H9 (cell line): ENCODE data around the gene MYOM3. TPM values are rescaled to one million over a fixed set of nuclear protein-coding genes. Genes with fewer than 3 reads are reported as not detected.

Experiments
- DNase-seq: peaks from one replicate; pipeline ENCODE4 v3.0.0-alpha.2; 2017
- H2AFZ ChIP-seq: one replicate; pipeline ENCODE4 v1.6.1; 2013; ENCODE audit warnings: mild to moderate bottlenecking, low read length, control low read depth, moderate library complexity
- H2AK5ac ChIP-seq: 2 replicates; pipeline ENCODE4 v1.6.1; 2013; ENCODE audit warnings: low read length, control low read depth, mixed read lengths; ENCODE audit not compliant: insufficient read length
- H2BK120ac ChIP-seq: one replicate; pipeline ENCODE4 v1.6.1; 2013; ENCODE audit warnings: low read depth, mild to moderate bottlenecking, low read length, control low read depth, inconsistent platforms; ENCODE audit not compliant: poor library complexity, severe bottlenecking
- H2BK12ac ChIP-seq: 2 replicates; pipeline ENCODE4 v1.6.1; 2013; ENCODE audit warnings: low read length, control low read depth, mixed read lengths, low read depth; ENCODE audit not compliant: insufficient read length
- H2BK15ac ChIP-seq: 2 replicates; pipeline ENCODE4 v1.6.1; 2013; ENCODE audit warnings: low read depth, low read length, control low read depth
- H2BK20ac ChIP-seq: one replicate; pipeline ENCODE4 v1.6.1; 2013; ENCODE audit warnings: low read depth, mild to moderate bottlenecking, low read length, control low read depth, inconsistent platforms; ENCODE audit not compliant: poor library complexity, severe bottlenecking
- H2BK5ac ChIP-seq: 2 replicates; pipeline ENCODE4 v1.6.1; 2013; ENCODE audit warnings: low read length, control low read depth, mixed read lengths; ENCODE audit not compliant: insufficient read length
- H3K14ac ChIP-seq: 2 replicates; pipeline ENCODE4 v1.6.1; 2013; ENCODE audit warnings: low read length, control low read depth; ENCODE audit not compliant: insufficient read depth
- H3K18ac ChIP-seq: 2 replicates; pipeline ENCODE4 v1.6.1; 2013; ENCODE audit warnings: low read depth, mild to moderate bottlenecking, mixed read lengths, low read length, control low read depth; ENCODE audit not compliant: insufficient read length
- H3K23ac ChIP-seq: 2 replicates; pipeline ENCODE4 v1.6.1; 2013; ENCODE audit warnings: low read length, control low read depth, mixed read lengths, low read depth; ENCODE audit not compliant: insufficient read length
- H3K23me2 ChIP-seq: 2 replicates; pipeline ENCODE4 v1.6.1; 2013; ENCODE audit warnings: low read depth, mild to moderate bottlenecking, mixed read lengths, low read length, control low read depth; ENCODE audit not compliant: insufficient read length, poor library complexity, severe bottlenecking
- H3K27ac ChIP-seq: 2 replicates; pipeline ENCODE4 v1.5.1; 2013; ENCODE audit warnings: low read length, control low read depth, mixed read lengths, low read depth; ENCODE audit not compliant: insufficient read length
- H3K27me3 ChIP-seq: 2 replicates; pipeline ENCODE4 v1.6.1; 2013; ENCODE audit warnings: low read length, control low read depth, inconsistent platforms; ENCODE audit not compliant: insufficient read depth
- H3K4ac ChIP-seq: 2 replicates; pipeline ENCODE4 v1.6.1; 2013; ENCODE audit warnings: low read depth, mild to moderate bottlenecking, control low read depth, inconsistent platforms, low read length, moderate library complexity
- H3K4me1 ChIP-seq: 2 replicates; pipeline ENCODE4 v1.6.1; 2013; ENCODE audit warnings: low read length, control low read depth, inconsistent platforms; ENCODE audit not compliant: insufficient read depth
- H3K4me2 ChIP-seq: 2 replicates; pipeline ENCODE4 v1.6.1; 2013; ENCODE audit warnings: low read length, control low read depth, mixed read lengths; ENCODE audit not compliant: insufficient read length, insufficient read depth
- H3K56ac ChIP-seq: 2 replicates; pipeline ENCODE4 v1.6.1; 2013; ENCODE audit warnings: low read depth, mild to moderate bottlenecking, mixed read lengths, low read length, control low read depth; ENCODE audit not compliant: insufficient read length
- H3K79me1 ChIP-seq: 2 replicates; pipeline ENCODE4 v1.6.1; 2013; ENCODE audit warnings: low read depth, mild to moderate bottlenecking, moderate library complexity, low read length, control low read depth, inconsistent platforms; ENCODE audit not compliant: insufficient read depth, poor library complexity, severe bottlenecking
- H3K79me2 ChIP-seq: 2 replicates; pipeline ENCODE4 v1.6.1; 2013; ENCODE audit warnings: low read length, control low read depth, inconsistent platforms; ENCODE audit not compliant: insufficient read depth
- H3K9ac ChIP-seq: 2 replicates; pipeline ENCODE4 v1.6.1; 2013; ENCODE audit warnings: low read length, control low read depth, mixed read lengths; ENCODE audit not compliant: insufficient read length; ENCODE audit errors: extremely low read depth
- H3K9me3 ChIP-seq: one replicate; pipeline ENCODE4 v1.6.1; 2013; ENCODE audit warnings: low read depth, low read length, inconsistent platforms; ENCODE audit not compliant: control insufficient read depth
- H3T11ph ChIP-seq: one replicate; pipeline ENCODE4 v1.6.1; 2013; ENCODE audit warnings: mild to moderate bottlenecking, low read length, control low read depth, inconsistent platforms
- H4K20me1 ChIP-seq: one replicate; pipeline ENCODE4 v1.6.1; 2013; ENCODE audit not compliant: control insufficient read depth, insufficient read length, insufficient read depth
- H4K5ac ChIP-seq: 2 replicates; pipeline ENCODE4 v1.6.1; 2013; ENCODE audit warnings: low read depth, mild to moderate bottlenecking, mixed read lengths, low read length, control low read depth; ENCODE audit not compliant: insufficient read length
- H4K8ac ChIP-seq: replicated peaks from 2 replicates; pipeline ENCODE4 v1.6.1; 2013; ENCODE audit warnings: low read length, control low read depth, mixed read lengths, low read depth; ENCODE audit not compliant: insufficient read length
- H4K91ac ChIP-seq: 2 replicates; pipeline ENCODE4 v1.6.1; 2013; ENCODE audit warnings: low read depth, mild to moderate bottlenecking, moderate library complexity, mixed read lengths, low read length, control low read depth; ENCODE audit not compliant: insufficient read length
- H3K27ac Mint-ChIP-seq, 3 experiments: 2 replicates in 2 of 3; 3 replicates in 1 of 3; pipeline ENCODE4 v1.8.0; 2020 to 2021; ENCODE audit warnings: mixed read lengths in 3 of 3, mild to moderate bottlenecking in 1 of 3, moderate library complexity in 1 of 3
- H3K27me3 Mint-ChIP-seq: 2 replicates; pipeline ENCODE4 v1.8.0; 2021; ENCODE audit warnings: low read depth, mild to moderate bottlenecking, moderate library complexity, mixed read lengths
- H3K36me3 Mint-ChIP-seq, 3 experiments: 2 replicates in 2 of 3; 3 replicates in 1 of 3; pipeline ENCODE4 v1.8.0; 2020 to 2021; ENCODE audit warnings: low read depth in 3 of 3, mixed read lengths in 3 of 3; ENCODE audit not compliant: insufficient read depth in 1 of 3
- H3K4me1 Mint-ChIP-seq, 2 experiments: 2 replicates each; pipeline ENCODE4 v1.8.0; 2020; ENCODE audit warnings: mixed read lengths in 2 of 2
- H3K4me3 Mint-ChIP-seq, 2 experiments: 2 replicates in 1 of 2; 3 replicates in 1 of 2; pipeline ENCODE4 v1.8.0; 2020 to 2021; ENCODE audit warnings: mild to moderate bottlenecking in 2 of 2, mixed read lengths in 2 of 2, moderate library complexity in 1 of 2
- H3K9me3 Mint-ChIP-seq, 2 experiments: 2 replicates in 1 of 2; 3 replicates in 1 of 2; pipeline ENCODE4 v1.8.0; 2020; ENCODE audit warnings: mild to moderate bottlenecking in 2 of 2, mixed read lengths in 2 of 2, moderate library complexity in 1 of 2
- WGBS: extraction: QIAGEN DNeasy Blood & Tissue Kit; methylation state at CpG from one replicate; pipeline ENCODE4 v1.1.7; 2013; ENCODE audit warnings: missing lambda C conversion rate, low lambda C conversion rate, mixed read lengths; ENCODE audit not compliant: insufficient read length; ENCODE audit errors: extremely low coverage; 5-methylcytosine and 5-hydroxymethylcytosine counted together
- total RNA-seq: library from RNA; stranded (reverse); gene quantifications from 2 replicates; pipeline ENCODE4 v1.2.1, GENCODE V29; 2021
- TF ChIP-seq, protein P1 (sequence below): fragments of 200-600 bp; sonication (generic); conservative IDR thresholded peaks from 3 replicates; pipeline ENCODE4 v1.8.0; 2021; ENCODE audit warnings: antibody characterized with exemption, mild to moderate bottlenecking

The MYOM3 gene
- total RNA-seq, 1 experiment from 2014 or later: 0.11 TPM

DNA sequence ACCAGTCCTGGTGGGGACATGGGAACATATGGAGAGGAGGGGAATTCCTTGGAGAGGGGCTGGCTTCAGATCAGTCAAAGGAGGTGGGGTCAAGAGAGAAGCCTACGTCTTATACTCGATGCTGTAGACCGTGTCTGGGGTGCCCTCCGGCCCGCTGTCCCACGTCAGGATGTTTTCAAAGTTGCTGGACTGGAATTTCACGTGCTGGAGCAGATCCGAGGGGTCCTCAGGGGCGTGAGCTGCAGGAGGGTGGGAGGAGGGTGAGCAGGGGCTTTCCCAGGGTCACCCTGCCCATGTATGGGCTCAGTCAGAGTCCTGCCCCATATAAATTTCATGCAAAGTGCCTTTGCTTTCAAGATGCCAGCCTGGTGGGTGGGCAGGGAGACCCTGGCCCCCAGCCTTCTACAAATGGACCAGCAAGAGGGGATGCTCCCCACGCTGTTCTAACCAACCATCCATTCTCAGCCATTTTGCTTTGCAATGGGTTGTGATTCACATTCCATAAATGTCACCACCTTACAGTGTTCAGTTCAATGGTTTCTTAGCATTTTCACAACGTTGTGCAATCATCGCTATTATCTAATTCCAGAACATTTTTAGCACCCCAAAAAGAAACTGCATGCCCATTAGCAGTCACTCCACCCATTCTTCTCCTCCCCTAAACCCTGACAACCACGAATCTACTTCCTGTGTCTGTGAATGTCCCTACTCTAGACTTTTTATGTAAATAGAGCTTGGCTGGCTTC is 26.7 kb upstream of the MYOM3 start:
- Histone ChIP-seq H4K8ac (no peak overlapping the region), H2BK5ac (no peak overlapping the region), H4K20me1 (no peaks in the 10 kb centered on the region), H3K4me2 (no peak overlapping the region), H3K18ac (no peak overlapping the region), H3K79me1 (no peaks in the 10 kb centered on the region), H3K9me3 (no peaks in the 10 kb centered on the region), H3K27me3 (no peaks in the 10 kb centered on the region), H3K79me2 (no peaks in the 10 kb centered on the region), H2BK120ac (no peak overlapping the region), H3K27ac (no peak overlapping the region), H2AFZ (no peak overlapping the region), H3T11ph (no peak overlapping the region), H2BK15ac (no peak overlapping the region), H2BK12ac (no peak overlapping the region), H4K91ac (no peak overlapping the region), H3K14ac (no peak overlapping the region), H3K4me1 (no peaks in the 10 kb centered on the region), H3K56ac (no peak overlapping the region), H4K5ac (no peak overlapping the region), H2AK5ac (no peak overlapping the region), H3K9ac (no peak overlapping the region), H3K23ac (no peak overlapping the region), H3K4ac (no peak overlapping the region), H2BK20ac (no peak overlapping the region), H3K23me2 (no peaks in the 10 kb centered on the region)
- H3K27ac Mint-ChIP-seq: no peak overlapping the region
- TF ChIP-seq, protein P1, sequence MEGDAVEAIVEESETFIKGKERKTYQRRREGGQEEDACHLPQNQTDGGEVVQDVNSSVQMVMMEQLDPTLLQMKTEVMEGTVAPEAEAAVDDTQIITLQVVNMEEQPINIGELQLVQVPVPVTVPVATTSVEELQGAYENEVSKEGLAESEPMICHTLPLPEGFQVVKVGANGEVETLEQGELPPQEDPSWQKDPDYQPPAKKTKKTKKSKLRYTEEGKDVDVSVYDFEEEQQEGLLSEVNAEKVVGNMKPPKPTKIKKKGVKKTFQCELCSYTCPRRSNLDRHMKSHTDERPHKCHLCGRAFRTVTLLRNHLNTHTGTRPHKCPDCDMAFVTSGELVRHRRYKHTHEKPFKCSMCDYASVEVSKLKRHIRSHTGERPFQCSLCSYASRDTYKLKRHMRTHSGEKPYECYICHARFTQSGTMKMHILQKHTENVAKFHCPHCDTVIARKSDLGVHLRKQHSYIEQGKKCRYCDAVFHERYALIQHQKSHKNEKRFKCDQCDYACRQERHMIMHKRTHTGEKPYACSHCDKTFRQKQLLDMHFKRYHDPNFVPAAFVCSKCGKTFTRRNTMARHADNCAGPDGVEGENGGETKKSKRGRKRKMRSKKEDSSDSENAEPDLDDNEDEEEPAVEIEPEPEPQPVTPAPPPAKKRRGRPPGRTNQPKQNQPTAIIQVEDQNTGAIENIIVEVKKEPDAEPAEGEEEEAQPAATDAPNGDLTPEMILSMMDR: no peak
- H3K9me3 Mint-ChIP-seq: no peaks in the 10 kb centered on the region
- H3K36me3 Mint-ChIP-seq: no peaks in the 10 kb centered on the region
- H3K4me1 Mint-ChIP-seq: peaks cover 9 to 14% of the 10 kb centered on the region in 2 experiments
- WGBS: no CpG with 5 or more reads among the region's 13 CpGs
- no peak overlapping the region for H3K4me3 Mint-ChIP-seq
- no peak for DNase-seq
- H3K27me3 Mint-ChIP-seq: peaks cover 2% of the 10 kb centered on the region
